HepG2 (cell line): ENCODE results near the gene ZNF280A. TPM values are rescaled to one million over a fixed set of nuclear protein-coding genes. Genes with fewer than 3 reads are reported as not detected.

Source experiments
- ATAC-seq: fragments of 200-7000 bp; cut with Tn5 transposase; 3 replicates; pipeline ENCODE4 v1.9.1; 2020; ENCODE audit warnings: mild to moderate bottlenecking, moderate library complexity
- BruUV-seq: library from RNA; stranded (reverse); fragments of 400-500 nt; replicated peaks from 2 replicates; lab custom pipeline; 2021; lab: Mats Ljungman, UMichigan
- CTCF ChIA-PET: fragments of 300-600 bp; formaldehyde crosslinking; extraction: SDS; loops from one replicate; lab custom pipeline; 2021; ENCODE audit warnings: low total read pairs, inconsistent platforms, low intra/inter-chr PET ratio; lab: Yijun Ruan, JAX
- POLR2A ChIA-PET: fragments of 350-600 bp; sonication (Branson Sonifier 250); formaldehyde crosslinking; loops from one replicate; lab custom pipeline; 2020; ENCODE audit warnings: antibody characterized with exemption, inconsistent platforms; lab: Yijun Ruan, JAX
- DNase-seq: peaks from one replicate; pipeline ENCODE4 v3.0.0-alpha.2; 2015; ENCODE audit warnings: low spot score
- FAIRE-seq: peaks from 3 replicates; lab custom pipeline; 2011; peaks lifted over from hg19 to GRCh38; lab: Jason Lieb, UNC
- H2AFZ ChIP-seq: one replicate; pipeline ENCODE4 v1.6.1; 2011; ENCODE audit warnings: low read length, inconsistent platforms
- H3K27ac ChIP-seq: fragments of 300-600 bp; 3 replicates; pipeline ENCODE4 v1.8.0; 2011; ENCODE audit warnings: mixed run types, mild to moderate bottlenecking, mixed read lengths, low read length, inconsistent platforms; ENCODE audit not compliant: insufficient read depth; ENCODE audit errors: extremely low read length
- H3K27me3 ChIP-seq, 2 experiments: fragments of 200-600 bp in 1 of 2; 2 replicates in 1 of 2; 3 replicates in 1 of 2; pipeline versions ENCODE4 v1.6.0 to v1.8.0; 2011; ENCODE audit warnings: low read length in 2 of 2, mild to moderate bottlenecking in 2 of 2, moderate library complexity in 2 of 2, inconsistent platforms in 1 of 2; ENCODE audit not compliant: insufficient read depth in 2 of 2, control insufficient read depth in 1 of 2
- H3K36me3 ChIP-seq, 2 experiments: fragments of 200-600 bp in 1 of 2; replicated peaks in 1 of 2; 2 replicates in 1 of 2; 3 replicates in 1 of 2; pipeline versions ENCODE4 v1.5.1 to v1.8.0; 2011; ENCODE audit warnings: low read length in 2 of 2, inconsistent platforms in 1 of 2; ENCODE audit not compliant: insufficient read depth in 2 of 2, control insufficient read depth in 1 of 2
- H3K4me1 ChIP-seq: 2 replicates; pipeline ENCODE4 v1.5.1; 2012; ENCODE audit warnings: low read length, inconsistent platforms; ENCODE audit not compliant: insufficient read depth
- H3K4me2 ChIP-seq: 2 replicates; pipeline ENCODE4 v1.6.0; 2011; ENCODE audit warnings: low read depth, low read length, inconsistent platforms
- H3K4me3 ChIP-seq, 3 experiments: fragments of 200-600 bp in 1 of 3; sonication (generic), shearing (Covaris generic) in 1 of 3; replicated peaks in 1 of 3; 2 replicates each; pipeline ENCODE4 v1.5.1; 2011 to 2016; ENCODE audit warnings: low read length in 3 of 3, inconsistent platforms in 2 of 3, low read depth in 2 of 3, mild to moderate bottlenecking in 2 of 3, control low read depth in 1 of 3, mixed read lengths in 1 of 3; ENCODE audit not compliant: insufficient read depth in 1 of 3
- H3K79me2 ChIP-seq: one replicate; pipeline ENCODE4 v1.6.1; 2011; ENCODE audit warnings: low read length, inconsistent platforms; ENCODE audit not compliant: insufficient read depth
- H3K9ac ChIP-seq: 2 replicates; pipeline ENCODE4 v1.6.0; 2011; ENCODE audit warnings: mild to moderate bottlenecking, low read depth, low read length, inconsistent platforms; ENCODE audit not compliant: insufficient read depth
- H3K9me3 ChIP-seq: 2 replicates; pipeline ENCODE4 v1.5.1; 2012; ENCODE audit warnings: mild to moderate bottlenecking, low read length
- H4K20me1 ChIP-seq: 2 replicates; pipeline ENCODE4 v1.6.0; 2011; ENCODE audit warnings: inconsistent platforms, mild to moderate bottlenecking, low read length, moderate library complexity; ENCODE audit not compliant: insufficient read depth
- GTF3A ChIP-seq: sonication (generic); formaldehyde crosslinking; conservative IDR thresholded peaks from 2 replicates; pipeline ENCODE4 v1.4.0; 2020; ENCODE audit warnings: mild to moderate bottlenecking, missing genetic modification reagents
- MTF2 ChIP-seq: sonication (generic); formaldehyde crosslinking; IDR thresholded peaks from 2 replicates; pipeline ENCODE4 v1.5.0; 2020; ENCODE audit warnings: missing genetic modification reagents, borderline replicate concordance
- RARA ChIP-seq: IDR thresholded peaks from 2 replicates; pipeline ENCODE4 v1.6.1; 2016; ENCODE audit warnings: missing genetic modification reagents, missing compliant biosample characterization
- SKIL ChIP-seq: sonication (generic); formaldehyde crosslinking; IDR thresholded peaks from 2 replicates; pipeline ENCODE4 v1.8.0; 2022; ENCODE audit warnings: missing genetic modification reagents, mild to moderate bottlenecking, moderate library complexity, borderline replicate concordance
- SRSF4 ChIP-seq: fragments of 200-400 bp; formaldehyde crosslinking; IDR thresholded peaks from one replicate; pipeline ENCODE4 v1.6.1; 2018; ENCODE audit warnings: mild to moderate bottlenecking, low read depth, low read length, moderate library complexity; ENCODE audit not compliant: poor library complexity, severe bottlenecking
- ZBTB21 ChIP-seq: sonication (generic); formaldehyde crosslinking; IDR thresholded peaks from 2 replicates; pipeline ENCODE4 v1.4.0; 2020; ENCODE audit warnings: missing genetic modification reagents
- ZKSCAN1 ChIP-seq: fragments of 150-350 bp; IDR thresholded peaks from 2 replicates; pipeline ENCODE4 v1.6.1; 2014; ENCODE audit warnings: low read length
- ZNF143 ChIP-seq: sonication (generic); formaldehyde crosslinking; IDR thresholded peaks from 2 replicates; pipeline ENCODE4 v1.4.0; 2020; ENCODE audit warnings: missing genetic modification reagents
- ZNF382 ChIP-seq: sonication (generic); formaldehyde crosslinking; IDR thresholded peaks from 2 replicates; pipeline ENCODE4 v1.5.0; 2020; ENCODE audit warnings: missing genetic modification reagents, mild to moderate bottlenecking, borderline replicate concordance
- ZNF496 ChIP-seq: sonication (generic); formaldehyde crosslinking; IDR thresholded peaks from 2 replicates; pipeline ENCODE4 v1.8.1; 2023; ENCODE audit warnings: mild to moderate bottlenecking, moderate library complexity, missing genetic modification reagents; ENCODE audit not compliant: insufficient replicate concordance
- ZNF549 ChIP-seq: sonication (generic); formaldehyde crosslinking; IDR thresholded peaks from 2 replicates; pipeline ENCODE4 v1.5.0; 2020; ENCODE audit warnings: missing genetic modification reagents
- ZNF558 ChIP-seq: sonication (generic); formaldehyde crosslinking; IDR thresholded peaks from 2 replicates; pipeline ENCODE4 v1.9.0; 2022; ENCODE audit warnings: mild to moderate bottlenecking, missing genetic modification reagents, borderline replicate concordance
- ZNF761 ChIP-seq: sonication (generic); formaldehyde crosslinking; conservative IDR thresholded peaks from 2 replicates; pipeline ENCODE4 v1.4.0; 2020; ENCODE audit warnings: mild to moderate bottlenecking, missing genetic modification reagents
- WGBS: methylation state at CpG from one replicate; pipeline ENCODE4 v1.1.6; 2017; ENCODE audit warnings: low lambda C conversion rate; 5-methylcytosine and 5-hydroxymethylcytosine counted together
- in situ Hi-C: cut with HindIII; loops from 2 replicates; pipeline ENCODE4 v1.10.0; 2017; ENCODE audit warnings: low pct_unique_long_range_greater_than_20kb; ENCODE audit not compliant: extremely low pct_ligation_motif_present
- intact Hi-C: fragments of 100-400 bp; cut with micrococcal nuclease; formaldehyde crosslinking; loops from one replicate; pipeline ENCODE4 v1.10.0; 2022; ENCODE audit not compliant: unreplicated experiment
- polyA plus RNA-seq, 8 experiments: library from polyadenylated mRNA; depleted of rRNA in 3 of 8; stranded (reverse) in 7 of 8; unstranded in 1 of 8; fragments of >200 nt; fragmentation: Illumina TruSeq in 4 of 8; extraction: Trizol in 4 of 8; gene quantifications; 2 replicates each; pipeline versions ENCODE4 v1.2.1 to v1.2.3, GENCODE V29; 2011 to 2016; ENCODE audit warnings: low read depth in 4 of 8, missing spikeins in 1 of 8, mixed read lengths in 1 of 8; ENCODE audit not compliant: insufficient read depth in 1 of 8
- total RNA-seq, 5 experiments: library from RNA; depleted of rRNA; stranded (reverse); fragments of >200 nt; fragmentation: Illumina TruSeq; extraction: Trizol; gene quantifications; 2 replicates each; pipeline ENCODE4 v1.2.3, GENCODE V29; 2016; ENCODE audit warnings: low read depth in 1 of 5
- TF ChIP-seq, protein P1 (sequence below): sonication (generic); formaldehyde crosslinking; IDR thresholded peaks from 2 replicates; pipeline ENCODE4 v1.4.0; 2020; ENCODE audit warnings: missing genetic modification reagents
- TF ChIP-seq, protein P2 (sequence below): sonication (generic); formaldehyde crosslinking; IDR thresholded peaks from 2 replicates; pipeline ENCODE4 v1.9.0; 2021; ENCODE audit warnings: missing genetic modification reagents, borderline replicate concordance
- TF ChIP-seq, protein P3 (sequence below): sonication (generic); formaldehyde crosslinking; IDR thresholded peaks from 2 replicates; pipeline ENCODE4 v1.8.0; 2022; ENCODE audit warnings: missing genetic modification reagents, mild to moderate bottlenecking, borderline replicate concordance

The ZNF280A gene
- total and polyA plus RNA-seq, 2 of the 13 experiments (the other 11 are each of a cell fraction or from before 2014, with no cell fraction given), result 1.4 to 2.9 TPM

DNA sequence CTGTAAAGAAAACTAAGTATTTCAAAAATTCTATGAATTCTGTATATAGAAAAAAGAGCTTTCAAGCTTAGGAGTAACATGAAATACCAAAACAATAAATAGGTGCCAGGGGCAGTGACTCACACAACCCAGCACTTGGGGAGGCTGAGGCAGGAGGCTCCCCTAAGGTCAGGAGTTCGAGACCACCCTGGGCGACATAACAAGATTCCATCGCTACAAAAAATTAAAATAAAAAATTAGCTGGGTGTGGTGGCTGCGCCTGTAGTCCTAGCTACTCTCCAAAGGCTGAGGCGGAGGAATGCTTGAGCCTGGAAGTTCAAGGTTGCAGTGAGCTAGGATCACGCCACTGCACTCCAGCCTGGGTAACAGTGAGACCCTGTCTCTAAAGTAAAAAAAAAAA is 33.0 kb downstream of the ZNF280A start:
- ChIA-PET POLR2A (no interaction called here), CTCF (no interaction called here)
- Histone ChIP-seq H3K4me1 (no peaks in the 10 kb centered on the region), H3K9me3 (no peaks in the 10 kb centered on the region), H3K4me3 (no peak overlapping the region), H3K79me2 (no peaks in the 10 kb centered on the region), H3K27me3 (no peaks in the 10 kb centered on the region), H3K4me2 (no peak overlapping the region), H3K36me3 (peaks cover 5 to 52% of the 10 kb centered on the region in 2 experiments; a peak in 4 of 5 replicates), H3K27ac (no peak overlapping the region), H3K9ac (no peak overlapping the region), H2AFZ (no peak overlapping the region), H4K20me1 (no peaks in the 10 kb centered on the region)
- no peak for FAIRE-seq
- no TSS peak for BruUV-seq
- in situ Hi-C loops, result no loop called here
- intact Hi-C loops, result no loop called here
- no peak for DNase-seq
- 97% methylated on average over 6 of the region's 6 CpGs for WGBS
- no peak for ATAC-seq
- TF ChIP-seq, protein P1, sequence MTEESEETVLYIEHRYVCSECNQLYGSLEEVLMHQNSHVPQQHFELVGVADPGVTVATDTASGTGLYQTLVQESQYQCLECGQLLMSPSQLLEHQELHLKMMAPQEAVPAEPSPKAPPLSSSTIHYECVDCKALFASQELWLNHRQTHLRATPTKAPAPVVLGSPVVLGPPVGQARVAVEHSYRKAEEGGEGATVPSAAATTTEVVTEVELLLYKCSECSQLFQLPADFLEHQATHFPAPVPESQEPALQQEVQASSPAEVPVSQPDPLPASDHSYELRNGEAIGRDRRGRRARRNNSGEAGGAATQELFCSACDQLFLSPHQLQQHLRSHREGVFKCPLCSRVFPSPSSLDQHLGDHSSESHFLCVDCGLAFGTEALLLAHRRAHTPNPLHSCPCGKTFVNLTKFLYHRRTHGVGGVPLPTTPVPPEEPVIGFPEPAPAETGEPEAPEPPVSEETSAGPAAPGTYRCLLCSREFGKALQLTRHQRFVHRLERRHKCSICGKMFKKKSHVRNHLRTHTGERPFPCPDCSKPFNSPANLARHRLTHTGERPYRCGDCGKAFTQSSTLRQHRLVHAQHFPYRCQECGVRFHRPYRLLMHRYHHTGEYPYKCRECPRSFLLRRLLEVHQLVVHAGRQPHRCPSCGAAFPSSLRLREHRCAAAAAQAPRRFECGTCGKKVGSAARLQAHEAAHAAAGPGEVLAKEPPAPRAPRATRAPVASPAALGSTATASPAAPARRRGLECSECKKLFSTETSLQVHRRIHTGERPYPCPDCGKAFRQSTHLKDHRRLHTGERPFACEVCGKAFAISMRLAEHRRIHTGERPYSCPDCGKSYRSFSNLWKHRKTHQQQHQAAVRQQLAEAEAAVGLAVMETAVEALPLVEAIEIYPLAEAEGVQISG (CRISPR knock-in tag), result no peak
- no peak for TF ChIP-seq MTF2 (CRISPR knock-in tag)
- TF ChIP-seq RARA (CRISPR knock-in tag), result no peak
- TF ChIP-seq ZNF143 (CRISPR knock-in tag), result no peak
- TF ChIP-seq ZNF549 (CRISPR knock-in tag), result no peak
- no peak for TF ChIP-seq ZKSCAN1
- TF ChIP-seq ZNF558 (CRISPR knock-in tag), result no peak
- TF ChIP-seq ZNF382 (CRISPR knock-in tag), result no peak
- no peak for TF ChIP-seq SKIL (CRISPR knock-in tag)
- no peak for TF ChIP-seq ZNF496 (CRISPR knock-in tag)
- TF ChIP-seq, protein P2, sequence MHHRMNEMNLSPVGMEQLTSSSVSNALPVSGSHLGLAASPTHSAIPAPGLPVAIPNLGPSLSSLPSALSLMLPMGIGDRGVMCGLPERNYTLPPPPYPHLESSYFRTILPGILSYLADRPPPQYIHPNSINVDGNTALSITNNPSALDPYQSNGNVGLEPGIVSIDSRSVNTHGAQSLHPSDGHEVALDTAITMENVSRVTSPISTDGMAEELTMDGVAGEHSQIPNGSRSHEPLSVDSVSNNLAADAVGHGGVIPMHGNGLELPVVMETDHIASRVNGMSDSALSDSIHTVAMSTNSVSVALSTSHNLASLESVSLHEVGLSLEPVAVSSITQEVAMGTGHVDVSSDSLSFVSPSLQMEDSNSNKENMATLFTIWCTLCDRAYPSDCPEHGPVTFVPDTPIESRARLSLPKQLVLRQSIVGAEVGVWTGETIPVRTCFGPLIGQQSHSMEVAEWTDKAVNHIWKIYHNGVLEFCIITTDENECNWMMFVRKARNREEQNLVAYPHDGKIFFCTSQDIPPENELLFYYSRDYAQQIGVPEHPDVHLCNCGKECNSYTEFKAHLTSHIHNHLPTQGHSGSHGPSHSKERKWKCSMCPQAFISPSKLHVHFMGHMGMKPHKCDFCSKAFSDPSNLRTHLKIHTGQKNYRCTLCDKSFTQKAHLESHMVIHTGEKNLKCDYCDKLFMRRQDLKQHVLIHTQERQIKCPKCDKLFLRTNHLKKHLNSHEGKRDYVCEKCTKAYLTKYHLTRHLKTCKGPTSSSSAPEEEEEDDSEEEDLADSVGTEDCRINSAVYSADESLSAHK (CRISPR knock-in tag), result no peak
- no peak for TF ChIP-seq ZNF761
- TF ChIP-seq ZBTB21, result no peak
- no peak for TF ChIP-seq SRSF4
- TF ChIP-seq, protein P3, sequence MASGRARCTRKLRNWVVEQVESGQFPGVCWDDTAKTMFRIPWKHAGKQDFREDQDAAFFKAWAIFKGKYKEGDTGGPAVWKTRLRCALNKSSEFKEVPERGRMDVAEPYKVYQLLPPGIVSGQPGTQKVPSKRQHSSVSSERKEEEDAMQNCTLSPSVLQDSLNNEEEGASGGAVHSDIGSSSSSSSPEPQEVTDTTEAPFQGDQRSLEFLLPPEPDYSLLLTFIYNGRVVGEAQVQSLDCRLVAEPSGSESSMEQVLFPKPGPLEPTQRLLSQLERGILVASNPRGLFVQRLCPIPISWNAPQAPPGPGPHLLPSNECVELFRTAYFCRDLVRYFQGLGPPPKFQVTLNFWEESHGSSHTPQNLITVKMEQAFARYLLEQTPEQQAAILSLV (CRISPR knock-in tag), result no peak
- no peak for TF ChIP-seq GTF3A (CRISPR knock-in tag)
